ENCODE results near the gene PKP3.
"Not testable (repeated sequence)": the region's sequence is repeated elsewhere in the genome, so short reads cannot be mapped to it uniquely, and the experiment has no call there.

PKP3 gene

DNA sequence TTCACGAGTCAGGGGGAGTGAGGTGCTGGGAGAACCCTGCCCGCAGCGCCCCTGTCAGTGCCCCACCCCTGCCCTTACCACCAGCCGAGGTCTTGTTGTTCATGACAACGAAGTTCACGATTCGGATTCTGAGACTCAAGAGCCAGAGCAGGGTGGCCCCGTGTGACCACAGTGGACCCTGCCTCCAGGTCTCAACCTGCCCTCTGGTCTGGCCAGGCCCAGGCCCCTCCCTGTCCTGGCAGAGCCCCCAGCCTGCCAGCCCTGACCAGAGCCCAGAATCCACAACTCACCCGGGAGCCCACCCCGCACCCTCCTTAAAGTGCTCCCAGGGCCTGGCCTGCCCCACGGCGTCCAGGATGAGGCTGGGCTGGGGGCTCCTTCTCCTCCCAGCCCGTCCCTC lies 37.9 kb downstream of the PKP3 start:
- DNase-seq = no peak

DNA sequence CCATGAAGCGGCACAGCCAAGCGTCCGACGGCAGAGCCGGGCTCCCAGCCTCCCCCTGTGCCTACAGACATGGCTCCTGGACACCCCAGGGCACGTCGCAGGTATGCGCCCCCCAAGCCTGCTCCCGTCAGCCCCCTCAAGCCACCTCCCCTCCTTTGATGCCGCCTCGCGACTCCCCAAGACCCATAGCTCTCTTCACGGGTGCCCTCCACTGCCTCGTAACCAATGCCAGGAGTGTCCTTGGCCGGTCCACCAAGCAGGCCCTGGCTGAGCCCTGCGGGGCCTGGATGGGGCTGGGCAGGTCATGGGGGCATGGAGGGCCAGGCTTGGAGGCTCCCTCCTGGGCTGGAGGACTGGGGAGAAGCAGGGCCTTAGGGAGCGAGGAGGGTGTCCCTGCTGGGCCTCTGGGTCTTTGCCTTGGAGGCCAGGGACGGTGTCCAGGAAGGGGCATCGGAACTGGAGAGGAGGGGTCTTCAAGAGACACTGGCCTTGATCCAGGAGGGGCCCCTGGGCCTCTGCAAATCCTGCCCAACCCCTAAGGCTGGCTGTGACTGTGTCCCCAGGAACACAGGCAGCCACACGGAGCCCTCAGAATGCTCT lies 38.6 kb downstream of the PKP3 start:
- DNase-seq = no peak

DNA sequence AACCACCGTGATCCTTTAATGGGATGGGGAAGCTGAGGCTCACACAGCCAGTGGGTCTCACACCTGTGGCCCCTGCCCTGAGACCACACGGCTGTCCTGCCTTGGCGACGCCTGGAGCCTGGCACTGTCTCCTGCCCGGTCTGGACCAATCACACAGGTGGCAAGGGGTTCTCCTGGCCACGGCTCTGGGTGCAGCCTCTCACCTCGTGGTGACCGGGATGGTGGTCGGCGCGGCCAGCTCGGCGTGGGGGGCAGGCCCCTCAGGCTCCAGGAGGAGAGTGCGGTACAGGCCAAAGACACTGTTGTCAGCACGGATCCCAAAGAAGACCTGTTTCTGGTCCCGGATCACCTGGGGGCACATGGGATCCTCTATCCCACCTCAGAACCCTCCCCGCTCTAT lies 39.1 kb downstream of the PKP3 start:
- no peak for DNase-seq

DNA sequence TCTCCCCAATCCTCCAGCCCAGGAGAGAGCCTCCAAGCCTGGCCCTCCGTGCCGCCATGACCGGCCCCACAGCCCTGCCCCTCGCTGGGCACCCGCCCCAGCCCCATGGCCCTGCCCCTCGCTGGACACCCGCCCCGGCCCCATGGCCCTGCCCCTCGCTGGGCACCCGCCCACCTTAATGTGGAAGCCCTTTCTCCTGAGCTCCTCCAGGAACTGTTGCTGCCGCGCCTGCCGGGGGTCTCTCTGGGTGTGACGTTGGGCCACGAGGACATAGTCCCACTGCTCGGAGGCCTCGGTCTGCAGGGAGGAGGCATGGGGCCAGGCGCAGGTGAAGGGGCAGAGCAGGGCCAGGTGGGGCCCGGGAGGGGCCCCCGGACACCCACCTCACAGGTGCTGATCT lies 39.6 kb downstream of the PKP3 start:
- no peak for DNase-seq

DNA sequence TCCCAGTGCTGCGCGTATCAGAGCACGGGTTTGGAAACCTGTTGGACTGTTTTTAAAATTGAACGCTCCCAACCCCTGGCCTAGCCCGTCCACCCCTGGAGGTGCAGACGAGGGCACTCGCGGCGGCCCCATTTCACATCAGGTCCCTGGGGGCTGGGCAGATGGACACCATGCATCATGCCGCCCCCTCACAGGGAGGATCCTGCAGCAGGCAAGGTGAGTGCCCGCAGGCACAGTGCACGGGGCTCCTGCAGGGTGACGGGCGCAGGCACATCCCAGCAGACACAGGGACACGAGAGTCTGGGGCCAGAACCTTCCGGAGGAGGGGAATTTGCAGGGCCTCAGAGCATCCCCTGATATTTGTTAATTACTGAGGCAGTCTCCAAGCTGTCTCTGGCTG lies 40.5 kb downstream of the PKP3 start:
- DNase-seq = no peak

DNA sequence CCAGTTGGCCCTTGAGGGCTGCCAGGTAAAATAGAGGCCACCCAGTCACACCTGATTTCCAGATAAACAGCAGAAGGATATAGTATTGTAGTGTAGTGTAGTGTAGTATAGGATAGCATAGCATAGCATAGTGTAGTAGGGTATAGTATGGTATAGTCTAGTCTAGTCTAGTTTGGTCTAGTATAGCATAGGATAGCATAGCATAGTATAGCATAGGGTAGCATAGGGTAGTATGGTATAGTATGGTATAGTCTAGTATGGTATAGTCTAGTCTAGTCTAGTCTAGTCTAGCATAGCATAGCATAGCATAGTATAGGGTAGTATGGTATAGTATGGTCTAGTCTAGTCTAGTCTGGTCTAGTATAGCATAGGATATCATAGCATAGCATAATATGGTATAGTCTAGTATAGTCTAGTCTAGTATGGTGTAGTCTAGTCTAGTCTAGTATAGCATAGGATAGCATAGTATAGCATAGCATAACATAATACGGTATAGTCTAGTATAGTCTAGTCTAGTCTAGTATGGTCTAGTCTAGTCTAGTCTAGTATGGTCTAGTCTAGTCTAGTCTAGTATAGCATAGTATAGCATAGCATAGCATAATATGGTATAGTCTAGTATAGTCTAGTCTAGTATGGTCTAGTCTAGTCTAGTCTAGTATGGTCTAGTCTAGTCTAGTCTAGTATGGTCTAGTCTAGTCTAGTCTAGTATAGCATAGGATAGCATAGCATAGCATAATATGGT lies 41.2 kb downstream of the PKP3 start:
- DNase-seq = not testable (repeated sequence)

DNA sequence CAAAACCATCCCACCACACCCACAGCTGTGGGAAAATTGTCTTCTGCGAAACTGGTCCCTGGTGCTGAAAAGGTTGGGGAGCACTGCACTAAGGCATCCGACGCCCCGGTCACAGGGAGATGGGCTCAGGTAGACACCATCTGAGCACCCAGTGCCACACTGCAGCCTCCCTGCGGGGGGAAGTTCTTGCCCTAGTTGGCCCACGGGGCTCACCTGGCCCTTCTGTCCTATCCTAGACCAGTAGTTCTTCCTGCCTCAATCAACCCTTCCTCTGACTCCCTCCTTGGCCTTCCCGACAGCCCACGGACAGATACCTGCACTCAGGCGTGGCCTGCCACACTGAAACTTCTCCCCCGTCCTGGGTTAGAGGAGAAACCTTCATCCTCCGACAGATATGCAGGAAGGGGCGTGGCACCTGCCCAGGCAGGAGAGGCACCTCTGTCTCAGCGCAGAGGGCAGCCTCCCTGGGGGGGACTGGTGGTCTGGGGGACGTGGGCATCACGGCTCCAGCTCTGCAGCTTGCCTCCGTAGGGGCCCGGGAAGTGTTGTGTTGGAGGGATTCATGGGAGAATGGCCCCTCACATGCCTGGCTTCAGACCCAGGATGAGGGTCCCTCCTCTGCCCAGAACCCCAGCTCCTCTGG lies 43.3 kb downstream of the PKP3 start:
- no peak for DNase-seq

DNA sequence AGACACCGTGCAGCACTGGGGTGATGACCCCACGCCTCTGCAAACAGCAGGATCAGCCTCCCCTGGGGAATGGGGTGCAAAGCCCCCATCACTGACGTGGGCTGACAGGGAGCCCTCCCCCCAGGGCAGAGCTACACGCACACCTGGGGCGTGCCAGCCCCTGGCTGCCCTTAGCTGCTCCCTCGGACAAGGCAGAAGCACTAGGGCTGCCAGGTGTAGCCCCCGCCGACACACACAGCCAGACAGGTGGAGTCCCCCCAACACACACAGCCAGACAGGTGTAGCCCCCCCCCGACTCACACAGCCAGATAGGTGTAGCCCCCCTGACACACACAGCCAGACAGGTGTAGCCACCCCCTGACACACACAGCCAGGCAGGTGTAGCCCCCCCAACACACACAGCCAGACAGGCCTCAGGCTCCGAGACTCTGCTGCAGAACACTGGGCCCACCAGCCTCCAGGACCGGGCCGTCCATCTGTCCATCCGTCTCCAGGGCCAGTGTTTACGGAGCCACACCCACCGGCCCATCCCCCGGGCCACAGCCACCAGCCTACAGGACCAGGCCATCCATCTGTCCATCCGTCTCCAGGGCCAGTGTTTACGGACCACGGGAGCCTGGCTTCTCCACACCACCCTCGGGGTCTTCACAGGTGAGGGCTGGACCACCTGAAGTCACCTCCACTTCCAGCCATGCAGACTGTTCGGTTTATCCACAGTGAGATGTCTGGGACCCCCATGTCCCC lies 44.3 kb downstream of the PKP3 start:
- no peak for DNase-seq

DNA sequence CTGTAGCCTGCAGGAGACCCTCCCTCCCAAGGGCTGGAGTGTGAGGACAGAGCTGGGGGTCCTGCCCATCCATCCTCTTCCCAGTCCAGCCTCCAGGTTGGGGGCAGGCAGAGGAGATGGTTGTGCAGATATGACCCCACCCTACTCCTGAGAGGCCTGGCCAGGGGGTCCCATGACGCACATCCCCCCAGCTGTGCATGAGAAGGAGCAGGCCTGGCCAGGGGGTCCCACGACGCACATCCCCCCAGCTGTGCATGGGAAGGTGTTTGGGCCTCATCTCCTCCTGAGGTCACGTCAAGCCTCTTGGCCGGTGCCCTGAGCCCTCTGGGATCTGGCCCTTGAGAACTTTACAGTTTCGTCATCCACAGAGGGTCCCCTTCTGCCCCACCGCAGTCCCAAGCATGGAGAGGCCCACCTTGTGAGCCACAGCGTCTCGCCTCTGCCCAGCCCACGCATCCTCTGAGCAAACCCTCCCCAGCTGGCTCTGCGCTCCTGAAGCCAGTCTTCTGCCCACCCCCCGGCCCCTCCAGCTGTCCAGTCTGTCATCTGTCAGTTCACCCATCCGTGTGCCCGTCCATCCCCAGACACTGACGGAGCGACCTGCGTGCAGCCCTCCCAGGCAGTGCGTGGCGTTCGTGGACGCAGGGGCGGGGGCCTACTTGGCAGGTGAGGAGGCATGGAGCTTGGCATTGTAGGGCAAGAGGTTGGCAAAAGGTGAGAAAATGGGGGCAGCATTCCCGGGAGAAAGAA lies 45.5 kb downstream of the PKP3 start:
- no peak for DNase-seq

DNA sequence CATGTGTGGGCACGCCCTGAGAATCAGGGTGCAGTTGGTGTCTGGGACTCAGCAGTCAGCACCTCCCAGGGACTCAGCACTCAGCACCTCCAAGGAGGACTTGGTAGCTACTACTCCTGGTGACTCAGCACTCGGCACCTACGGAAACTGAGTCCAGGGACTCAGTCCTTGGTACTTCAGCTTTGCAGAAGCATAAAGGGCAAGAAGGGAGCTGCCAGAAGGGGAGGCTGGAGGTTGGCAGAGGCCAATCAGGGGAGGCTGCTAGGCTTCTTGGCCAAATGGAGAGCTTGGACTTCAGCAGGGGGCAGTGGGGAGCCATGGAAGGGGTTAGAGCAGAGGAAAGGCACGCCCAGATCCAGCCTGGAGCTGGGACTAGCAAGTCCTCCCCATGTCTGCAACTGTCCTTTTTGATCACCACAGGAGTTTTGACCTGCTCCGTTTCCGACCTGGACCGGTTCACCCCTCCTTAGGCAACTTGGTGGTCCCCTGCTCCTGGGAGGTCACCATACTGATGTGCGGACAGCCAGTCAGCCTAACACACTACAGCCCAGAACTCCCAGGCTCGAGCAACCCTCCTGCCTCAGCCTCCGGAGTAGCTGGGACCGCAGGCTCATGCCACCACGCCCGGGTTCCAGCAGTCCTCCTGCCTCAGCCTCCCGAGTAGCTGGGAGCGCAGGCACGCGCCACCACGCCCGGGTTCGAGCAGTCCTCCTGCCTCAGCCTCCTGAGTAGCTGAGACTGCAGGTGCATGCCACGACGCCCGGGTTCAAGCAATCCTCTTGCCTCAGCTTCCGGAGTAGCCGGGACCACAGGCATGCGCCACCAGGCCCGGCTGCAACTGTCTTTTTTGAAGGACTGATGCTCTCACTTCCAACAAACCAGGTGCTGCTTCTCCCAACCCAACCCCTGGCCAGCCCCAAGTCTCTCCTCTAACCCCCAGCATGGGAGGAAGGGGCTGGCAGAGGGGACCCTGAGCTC lies 46.3 kb downstream of the PKP3 start:
- no peak for DNase-seq

DNA sequence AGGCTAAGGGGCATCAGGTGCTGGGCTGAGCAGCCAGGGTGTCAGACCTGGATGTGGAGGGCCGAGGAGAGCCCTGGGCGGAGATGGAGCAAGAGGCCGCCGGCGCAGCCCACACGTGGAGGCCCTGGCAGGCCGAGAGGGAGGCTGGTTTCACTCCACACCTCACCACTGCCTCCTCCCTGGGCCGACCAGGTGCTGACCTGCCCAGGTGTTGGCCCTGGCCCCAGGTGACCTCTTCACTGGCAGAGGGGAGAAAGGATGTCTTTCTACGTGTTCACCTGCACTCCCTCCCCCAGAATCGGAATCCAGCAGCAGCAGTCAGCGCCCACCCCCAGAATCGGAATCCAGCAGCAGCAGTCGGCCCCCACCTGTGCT lies 47.0 kb downstream of the PKP3 start:
- DNase-seq = no peak

DNA sequence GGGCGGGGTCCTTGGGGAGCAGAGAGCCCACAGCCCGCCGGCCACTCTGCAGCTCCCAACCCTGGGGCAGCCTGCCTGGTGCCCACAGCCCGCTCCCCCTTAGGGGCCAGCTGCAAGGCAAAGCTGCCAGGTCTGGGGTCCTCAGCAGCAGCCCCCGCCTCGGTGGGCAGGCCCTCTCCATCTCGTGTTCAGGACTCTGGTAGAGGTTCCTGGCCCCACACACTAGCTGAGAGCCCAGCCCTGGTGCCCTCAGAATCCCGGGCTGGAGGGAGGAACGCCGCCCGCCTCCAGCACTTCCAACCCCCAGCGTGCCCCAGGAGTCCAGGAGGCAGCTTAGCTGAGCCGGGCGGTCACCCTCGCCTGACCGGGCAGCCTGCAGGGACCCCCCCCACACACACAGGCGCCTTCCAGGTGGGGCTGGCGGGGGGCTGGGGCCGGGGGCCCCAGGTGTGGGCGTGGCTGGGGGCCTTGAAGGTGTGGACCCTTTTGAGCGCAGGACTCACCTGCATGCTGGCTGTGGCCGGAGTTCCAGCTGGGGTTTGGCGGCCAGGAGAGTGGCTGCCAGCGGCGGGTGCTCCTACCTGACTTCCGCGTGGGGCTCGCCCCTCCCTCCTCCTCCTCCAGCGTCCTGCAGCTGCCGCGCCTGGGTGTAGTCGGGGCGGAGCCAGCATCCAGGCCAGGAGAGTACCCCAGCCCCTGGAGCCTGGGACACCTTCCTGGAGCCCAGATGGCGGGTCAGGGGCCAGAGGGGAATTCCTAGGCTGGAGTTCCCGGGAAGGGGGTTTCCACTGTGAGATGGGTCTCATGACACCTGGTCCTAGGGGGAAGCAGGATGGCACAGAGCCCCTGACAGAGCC lies 47.6 kb downstream of the PKP3 start, which contains the start of gene ANO9:
TSS of gene ANO9 (minus strand) at position 594 of the 857 bp plus-strand sequence. CDS start at position 509, 85 bp downstream.
- peak; percentile 29 to 47 (median 46) for DNase-seq

DNA sequence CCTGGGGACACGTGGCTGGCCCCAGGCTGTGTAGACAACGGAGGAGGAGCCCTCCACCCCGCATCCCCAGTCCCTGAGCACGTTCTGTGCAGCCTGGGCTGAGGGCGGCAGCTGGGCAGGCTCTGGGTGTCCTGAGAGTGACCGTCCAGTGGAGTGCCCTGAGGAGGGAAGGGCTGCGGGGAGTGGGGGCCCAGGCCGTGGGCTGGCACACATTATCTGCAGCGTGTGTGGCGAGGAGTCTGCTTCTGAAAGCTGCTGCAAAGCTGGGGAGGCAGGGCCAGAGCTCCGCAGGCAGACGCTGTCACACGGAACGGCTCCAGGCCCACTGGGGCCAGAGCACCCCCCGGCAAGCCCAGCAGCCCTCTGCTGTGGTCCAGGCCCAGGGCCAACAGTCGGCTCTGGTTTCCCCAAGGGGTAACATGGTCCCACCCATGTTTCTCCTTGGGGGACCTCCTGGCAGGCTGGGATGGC lies 48.6 kb downstream of the PKP3 start:
- no peak for DNase-seq

DNA sequence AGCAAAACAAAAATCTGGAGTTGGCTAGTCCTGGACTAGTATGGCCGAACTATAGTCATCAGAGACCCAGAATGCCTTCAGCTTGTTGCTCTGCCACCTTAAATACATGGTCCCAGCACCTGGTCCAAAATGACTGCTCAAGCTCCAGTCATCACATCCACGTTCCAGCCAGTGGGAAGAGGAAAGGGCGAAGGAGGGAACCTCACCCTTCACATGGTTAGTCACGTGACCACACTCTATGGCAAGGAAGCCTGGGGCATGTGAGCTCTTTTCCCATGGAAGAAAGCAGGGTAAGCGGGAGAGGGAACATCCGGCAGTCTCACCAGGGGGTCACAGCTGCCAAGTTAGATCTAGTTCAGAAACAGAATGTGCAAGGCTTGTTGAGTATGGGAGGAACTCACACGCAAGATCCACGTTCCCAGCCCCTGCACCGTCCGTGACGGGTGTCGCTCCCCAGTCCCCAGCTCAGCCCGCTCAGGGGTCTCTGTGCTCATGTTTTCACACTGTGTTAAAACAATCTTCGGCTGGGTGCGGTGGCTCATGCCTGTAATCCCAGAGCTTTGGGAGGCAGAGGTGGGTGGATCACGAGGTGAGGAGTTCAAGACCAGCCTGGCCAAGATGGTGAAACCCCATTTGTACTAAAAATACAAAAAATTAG lies 49.7 kb downstream of the PKP3 start:
- no peak for DNase-seq

DNA sequence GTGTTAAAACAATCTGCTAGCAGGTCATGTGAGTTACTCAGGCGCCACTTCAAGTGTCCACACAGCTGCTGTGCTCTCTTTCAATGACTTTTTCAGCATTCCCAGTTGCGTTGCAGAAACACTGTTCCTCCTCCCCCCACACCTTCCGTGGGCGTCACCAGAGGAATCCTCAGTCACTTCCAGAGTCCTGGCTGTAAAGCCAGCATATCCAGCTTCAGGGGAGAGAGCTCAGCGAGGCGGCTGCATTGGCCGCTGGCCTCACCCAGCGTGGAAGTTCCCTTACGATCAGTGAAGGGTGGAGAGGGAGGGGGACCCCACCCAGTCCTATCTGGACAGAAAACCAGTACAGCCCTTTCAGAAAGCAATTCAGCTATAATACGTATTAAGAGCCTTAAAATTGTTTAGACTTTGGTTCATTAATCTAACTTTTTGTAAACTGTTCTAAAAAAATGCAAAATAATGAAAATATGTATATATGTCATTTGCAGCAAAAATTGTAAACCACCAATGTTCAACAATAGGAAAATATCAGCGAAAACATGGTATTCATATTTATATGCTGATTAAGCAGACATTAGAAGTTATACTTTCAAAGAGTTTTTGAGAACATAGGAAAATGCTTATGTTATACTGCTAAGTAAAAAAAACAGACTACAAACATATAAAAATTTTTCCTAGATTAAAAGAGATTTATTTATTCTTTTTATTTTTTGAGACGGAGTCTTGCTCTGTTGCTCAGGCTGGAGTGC lies 50.6 kb downstream of the PKP3 start:
- DNase-seq = no peak

DNA sequence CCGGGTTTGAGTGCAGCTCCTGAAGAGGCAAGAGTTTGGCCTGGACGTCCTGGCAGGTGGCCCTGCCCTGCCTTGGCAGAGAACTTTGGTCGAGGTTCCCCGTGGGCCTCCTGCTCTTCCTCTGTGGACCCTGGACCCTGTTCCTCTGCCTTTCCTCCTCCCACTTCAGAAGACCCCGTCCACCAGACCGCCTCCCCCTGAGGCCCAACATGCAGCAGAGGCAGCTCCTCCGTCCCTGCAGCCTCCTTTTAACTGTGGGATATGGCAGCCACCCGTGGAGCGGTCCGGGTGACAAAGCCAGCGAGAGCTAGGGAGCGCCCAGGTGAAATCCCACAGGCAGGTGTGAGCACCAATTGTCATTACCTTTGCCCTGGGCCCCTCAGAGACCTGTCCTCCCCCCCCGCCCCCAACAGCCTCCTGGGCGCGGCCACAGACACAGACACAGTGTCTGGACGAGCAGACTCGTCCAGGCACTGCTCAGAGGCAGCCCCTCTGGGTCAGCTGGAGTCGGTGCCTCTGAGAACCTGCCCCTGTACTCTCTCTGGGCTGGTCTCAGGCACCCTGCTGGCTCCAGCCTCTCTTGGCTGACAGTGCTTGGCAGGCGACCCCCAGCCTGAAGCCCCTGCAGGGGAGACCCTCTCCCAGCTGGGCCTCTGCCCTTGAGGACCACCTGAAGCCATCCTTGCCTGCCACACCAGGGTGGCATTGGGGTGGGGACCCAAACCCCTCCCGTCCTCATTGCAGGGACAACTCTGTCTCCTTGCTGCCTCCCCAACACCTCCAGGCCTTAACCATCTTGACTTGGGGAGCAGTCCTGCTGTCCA lies 52.0 kb downstream of the PKP3 start:
- DNase-seq = no peak

DNA sequence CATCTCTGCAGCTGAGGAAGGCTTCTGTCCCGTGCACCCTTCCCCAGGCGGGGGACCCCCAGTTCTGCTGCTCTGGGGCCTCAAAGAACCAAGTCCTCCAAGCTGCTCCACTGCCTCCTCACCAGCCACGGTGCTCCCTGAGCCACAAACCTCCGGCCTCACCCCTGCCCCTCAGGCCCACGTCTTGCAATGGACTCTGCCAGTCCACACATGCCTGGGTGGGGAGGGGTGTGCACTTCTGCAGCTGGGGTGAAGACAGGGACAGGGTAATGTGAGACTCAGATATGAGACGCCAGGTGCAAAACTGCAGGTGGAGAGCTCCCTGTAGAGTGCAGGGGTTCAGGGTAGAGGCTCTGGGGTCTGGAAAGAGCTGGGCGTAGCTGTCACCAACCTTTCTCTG lies 52.9 kb downstream of the PKP3 start:
- DNase-seq = no peak

Measured in activated CD4-positive, CD25-positive, alpha-beta regulatory T cell (primary cell).